HEK293T (cell line): ENCODE results near the gene JRKL.
A peak's percentile ranks its signal among the peaks of the same experiment; 100 is the strongest.

Source experiments
- CTCF ChIA-PET: fragments of 350-600 bp; formaldehyde crosslinking; extraction: SDS; loops from one replicate; lab custom pipeline; 2021; ENCODE audit warnings: antibody characterized with exemption, inconsistent platforms; lab: Yijun Ruan, JAX
- POLR2A ChIA-PET: fragments of 350-600 bp; formaldehyde crosslinking; extraction: SDS; loops from one replicate; lab custom pipeline; 2020; ENCODE audit warnings: antibody characterized with exemption, inconsistent platforms; lab: Yijun Ruan, JAX
- DNase-seq: peaks from one replicate; pipeline ENCODE4 v3.0.0; 2012; ENCODE audit warnings: mixed read lengths; ENCODE audit errors: extremely low spot score
- ARNT ChIP-seq: fragments of 450-650 bp; IDR thresholded peaks from 2 replicates; pipeline ENCODE4 v1.6.1; 2017; ENCODE audit warnings: mild to moderate bottlenecking
- BHLHE40 ChIP-seq: fragments of 450-650 bp; IDR thresholded peaks from 2 replicates; pipeline ENCODE4 v1.6.1; 2016; ENCODE audit warnings: mild to moderate bottlenecking, moderate library complexity, borderline replicate concordance
- CTBP1 ChIP-seq: fragments of 450-650 bp; IDR thresholded peaks from 2 replicates; pipeline ENCODE4 v1.6.1; 2016; ENCODE audit warnings: borderline replicate concordance
- ELF4 ChIP-seq: fragments of 450-650 bp; IDR thresholded peaks from 2 replicates; pipeline ENCODE4 v1.6.1; 2017; ENCODE audit warnings: antibody characterized with exemption
- FOXA1 ChIP-seq: fragments of 450-650 bp; IDR thresholded peaks from 2 replicates; pipeline ENCODE4 v1.6.1; 2016; ENCODE audit warnings: mild to moderate bottlenecking
- FOXK2 ChIP-seq: fragments of 450-650 bp; IDR thresholded peaks from 2 replicates; pipeline ENCODE4 v1.6.1; 2016; ENCODE audit warnings: mild to moderate bottlenecking
- FOXM1 ChIP-seq: fragments of 450-650 bp; IDR thresholded peaks from 2 replicates; pipeline ENCODE4 v1.6.1; 2017; ENCODE audit warnings: mild to moderate bottlenecking, borderline replicate concordance
- HDGF ChIP-seq: fragments of 450-650 bp; IDR thresholded peaks from 2 replicates; pipeline ENCODE4 v1.6.1; 2017; ENCODE audit warnings: antibody characterized with exemption, borderline replicate concordance
- L3MBTL2 ChIP-seq: fragments of 450-650 bp; conservative IDR thresholded peaks from 2 replicates; pipeline ENCODE4 v1.6.1; 2016; ENCODE audit warnings: mild to moderate bottlenecking
- LEF1 ChIP-seq: fragments of 450-650 bp; IDR thresholded peaks from 2 replicates; pipeline ENCODE4 v1.6.1; 2017; ENCODE audit warnings: mild to moderate bottlenecking, borderline replicate concordance
- NFRKB ChIP-seq: fragments of 450-650 bp; IDR thresholded peaks from 2 replicates; pipeline ENCODE4 v1.6.1; 2016; ENCODE audit warnings: mild to moderate bottlenecking, moderate library complexity
- PKNOX1 ChIP-seq: fragments of 450-650 bp; IDR thresholded peaks from 2 replicates; pipeline ENCODE4 v1.6.1; 2016
- SP1 ChIP-seq: fragments of 450-650 bp; IDR thresholded peaks from 2 replicates; pipeline ENCODE4 v1.6.1; 2017
- SUZ12 ChIP-seq: fragments of 450-650 bp; IDR thresholded peaks from 2 replicates; pipeline ENCODE4 v1.6.1; 2016; ENCODE audit warnings: mild to moderate bottlenecking
- TARDBP ChIP-seq: fragments of 450-650 bp; IDR thresholded peaks from 2 replicates; pipeline ENCODE4 v1.6.1; 2016
- ZNF384 ChIP-seq: fragments of 450-650 bp; IDR thresholded peaks from 2 replicates; pipeline ENCODE4 v1.6.1; 2016

Gene JRKL

GRCh38 chr11:96342961-96343711 is 46.7 kb upstream of the JRKL start, which contains the start of gene MAML2:
MAML2 (minus strand) TSS chr11:96343195; CDS start chr11:96341895, 1,300 bp downstream.
- POLR2A ChIA-PET, result interaction anchor here (0.6 to 2.1 kb wide), 10 partner anchors 11 to 553 kb away, joined by 3 to 15 read pairs (median 4); partner anchors contain the start of genes CCDC82, FAM76B and JRKL
- TF ChIP-seq L3MBTL2 (0 out of 2 replicates have a peak, but pooled peaks have one; percentile 4), SUZ12 (no peak)
- CTCF ChIA-PET, result interaction anchor here (0.6 to 5.0 kb wide), 37 partner anchors 9 to 877 kb away, joined by 3 to 32 read pairs (median 4); partner anchors contain the start of genes CCDC82 and JRKL

GRCh38 chr11:96356848-96357247 is 33.0 kb upstream of the JRKL start:
- ChIA-PET CTCF (no interaction called here), POLR2A (no interaction called here)
- TF ChIP-seq PKNOX1 (no peak), TARDBP (no peak), CTBP1 (no peak), LEF1 (no peak), ARNT (no peak), BHLHE40 (no peak), FOXM1 (no peak), FOXK2 (no peak), L3MBTL2 (no peak), HDGF (no peak), SP1 (no peak), NFRKB (no peak), ZNF384 (no peak), SUZ12 (no peak)
- no peak for DNase-seq

More at GRCh38 chr11:96342961-96343711, 46.7 kb upstream of the JRKL start, which contains the start of gene MAML2:
- peak; percentile 96 for DNase-seq

- CTCF ChIA-PET, result no interaction called here
- TF ChIP-seq PKNOX1 (no peak), NFRKB (no peak), HDGF (no peak)
- POLR2A ChIA-PET, result no interaction called here
- DNase-seq, result no peak
Measured at GRCh38 chr11:96357794-96358193, 32.0 kb upstream of the JRKL start.

- CTCF ChIA-PET, result no interaction called here
- TF ChIP-seq SUZ12 (no peak), L3MBTL2 (no peak), FOXA1 (no peak), FOXK2 (no peak), NFRKB (no peak), BHLHE40 (no peak), HDGF (no peak), CTBP1 (no peak), TARDBP (no peak), ELF4 (no peak)
- POLR2A ChIA-PET, result no interaction called here
- no peak for DNase-seq
Measured at GRCh38 chr11:96358321-96358720, 31.5 kb upstream of the JRKL start.

- ChIA-PET CTCF (interaction anchor here (1.0 kb wide), 1 partner anchor 19 kb away, joined by 3 read pairs; the partner anchor contains the start of gene MAML2), POLR2A (interaction anchor here (1.0 kb wide), 1 partner anchor 27 kb away, joined by 3 read pairs; no protein-coding TSS in a partner anchor)
- no peak for TF ChIP-seq BHLHE40
- no peak for TF ChIP-seq LEF1
- no peak for TF ChIP-seq ARNT
- TF ChIP-seq SUZ12, result no peak
- no peak for TF ChIP-seq TARDBP
- TF ChIP-seq CTBP1, result no peak
- TF ChIP-seq FOXA1, result no peak
- no peak for TF ChIP-seq PKNOX1
- TF ChIP-seq ZNF384, result no peak
- TF ChIP-seq NFRKB, result no peak
- no peak for TF ChIP-seq HDGF
- no peak for TF ChIP-seq FOXM1
- no peak for TF ChIP-seq SP1
- TF ChIP-seq ELF4, result no peak
- no peak for TF ChIP-seq FOXK2
- no peak for TF ChIP-seq L3MBTL2
Measured at GRCh38 chr11:96361778-96362177, 28.0 kb upstream of the JRKL start.

GRCh38 chr11:96365493-96365892 is 24.3 kb upstream of the JRKL start:
- TF ChIP-seq HDGF (no peak), SUZ12 (no peak), SP1 (no peak), ZNF384 (no peak), BHLHE40 (no peak), FOXM1 (no peak), TARDBP (no peak), FOXK2 (no peak), ARNT (no peak), PKNOX1 (no peak), NFRKB (no peak), FOXA1 (no peak), ELF4 (no peak), LEF1 (no peak), CTBP1 (no peak), L3MBTL2 (no peak)
- ChIA-PET POLR2A (no interaction called here), CTCF (no interaction called here)
- DNase-seq, result no peak

More at GRCh38 chr11:96361778-96362177, 28.0 kb upstream of the JRKL start:
- no peak for DNase-seq
